ENCODE data around the gene MEI1.
"Not testable (repeated sequence)": the region's sequence is repeated elsewhere in the genome, so short reads cannot be mapped to it uniquely, and the experiment has no call there.

MEI1 gene

DNA sequence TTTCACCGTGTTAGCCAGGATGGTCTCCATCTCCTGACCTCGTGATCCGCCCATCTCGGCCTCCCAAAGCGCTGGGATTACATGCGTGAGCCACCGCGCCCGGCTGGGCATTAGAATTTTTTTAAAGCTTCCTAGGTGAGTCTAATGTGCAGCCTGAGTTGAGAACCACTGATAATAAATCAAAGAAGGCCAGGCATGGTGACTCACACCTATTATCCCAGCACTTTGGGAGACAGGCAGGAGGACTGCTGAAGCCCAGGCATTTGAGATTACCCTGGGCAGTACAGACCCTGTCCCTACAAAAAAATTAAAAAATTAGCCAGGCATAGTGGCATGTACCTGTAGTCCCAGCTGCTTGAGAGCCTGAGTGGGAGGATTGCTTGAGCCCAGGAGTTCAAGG, 13.7 kb downstream of the MEI1 start:
- no peak overlapping the region for H3K4me3 ChIP-seq (ENCODE audit: low read depth, low read length)
- DNase-seq (ENCODE audit: low read depth): no peak
- TF ChIP-seq, protein P1, sequence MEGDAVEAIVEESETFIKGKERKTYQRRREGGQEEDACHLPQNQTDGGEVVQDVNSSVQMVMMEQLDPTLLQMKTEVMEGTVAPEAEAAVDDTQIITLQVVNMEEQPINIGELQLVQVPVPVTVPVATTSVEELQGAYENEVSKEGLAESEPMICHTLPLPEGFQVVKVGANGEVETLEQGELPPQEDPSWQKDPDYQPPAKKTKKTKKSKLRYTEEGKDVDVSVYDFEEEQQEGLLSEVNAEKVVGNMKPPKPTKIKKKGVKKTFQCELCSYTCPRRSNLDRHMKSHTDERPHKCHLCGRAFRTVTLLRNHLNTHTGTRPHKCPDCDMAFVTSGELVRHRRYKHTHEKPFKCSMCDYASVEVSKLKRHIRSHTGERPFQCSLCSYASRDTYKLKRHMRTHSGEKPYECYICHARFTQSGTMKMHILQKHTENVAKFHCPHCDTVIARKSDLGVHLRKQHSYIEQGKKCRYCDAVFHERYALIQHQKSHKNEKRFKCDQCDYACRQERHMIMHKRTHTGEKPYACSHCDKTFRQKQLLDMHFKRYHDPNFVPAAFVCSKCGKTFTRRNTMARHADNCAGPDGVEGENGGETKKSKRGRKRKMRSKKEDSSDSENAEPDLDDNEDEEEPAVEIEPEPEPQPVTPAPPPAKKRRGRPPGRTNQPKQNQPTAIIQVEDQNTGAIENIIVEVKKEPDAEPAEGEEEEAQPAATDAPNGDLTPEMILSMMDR (IDR thresholded peaks at IDR 0.05; ENCODE audit: control insufficient read depth, extremely low read depth, insufficient read depth): no peak

DNA sequence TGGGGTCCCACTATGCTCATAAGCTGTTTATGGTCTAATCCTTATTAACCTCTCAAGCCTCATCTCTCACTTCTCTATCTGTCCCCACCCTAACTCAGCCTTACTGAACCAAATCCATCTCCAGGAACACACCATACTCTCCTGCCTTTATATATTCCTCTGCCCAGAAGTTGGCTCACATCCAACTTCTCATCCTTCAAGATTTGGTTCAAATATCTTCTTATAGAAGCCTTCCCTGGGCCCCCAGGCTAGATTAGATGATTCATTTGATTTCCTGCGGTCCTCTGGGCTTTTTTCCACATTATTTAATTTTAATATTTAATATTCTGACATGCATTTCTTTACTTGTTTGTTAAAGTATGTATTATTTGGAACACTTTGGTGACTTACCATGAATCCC, 23.2 kb downstream of the MEI1 start:
- no peak for DNase-seq (ENCODE audit: low read depth)
- H3K4me3 ChIP-seq (ENCODE audit: low read depth, low read length): no peak overlapping the region
- TF ChIP-seq, protein P1 (IDR thresholded peaks at IDR 0.05; ENCODE audit: control insufficient read depth, extremely low read depth, insufficient read depth): no peak

DNA sequence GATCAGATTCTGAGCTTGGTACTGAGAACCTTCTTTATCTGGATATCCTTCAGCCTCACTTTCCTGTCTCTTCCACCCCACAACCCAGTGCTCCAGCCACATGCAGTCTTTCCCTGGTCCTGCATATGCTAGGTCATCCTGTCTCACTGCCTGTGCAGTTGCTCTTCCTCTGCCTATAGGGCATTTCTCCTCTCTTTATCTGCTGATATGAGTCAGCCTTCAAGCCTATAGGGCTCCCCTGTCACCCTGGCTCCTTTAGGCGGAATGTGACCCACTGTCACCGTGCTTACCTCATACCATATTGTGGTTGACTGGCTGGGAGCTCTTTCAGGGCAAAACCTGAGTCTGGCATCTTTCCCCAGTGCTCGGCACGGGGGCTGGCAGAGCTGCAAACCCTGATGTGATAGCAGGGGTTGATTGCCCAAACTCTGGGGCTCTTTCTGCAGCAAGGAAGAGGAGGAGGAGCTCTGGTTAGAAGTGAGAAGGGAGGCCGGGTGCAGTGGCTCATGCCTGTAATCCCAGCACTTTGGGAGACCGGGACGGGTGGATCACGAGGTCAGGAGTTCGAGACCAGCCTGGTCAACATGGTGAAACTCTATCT, 26.3 kb downstream of the MEI1 start:
- no peak overlapping the region for H3K4me3 ChIP-seq (ENCODE audit: low read depth, low read length)
- no peak for DNase-seq (ENCODE audit: low read depth)
- TF ChIP-seq, protein P1 (IDR thresholded peaks at IDR 0.05; ENCODE audit: control insufficient read depth, extremely low read depth, insufficient read depth): no peak

DNA sequence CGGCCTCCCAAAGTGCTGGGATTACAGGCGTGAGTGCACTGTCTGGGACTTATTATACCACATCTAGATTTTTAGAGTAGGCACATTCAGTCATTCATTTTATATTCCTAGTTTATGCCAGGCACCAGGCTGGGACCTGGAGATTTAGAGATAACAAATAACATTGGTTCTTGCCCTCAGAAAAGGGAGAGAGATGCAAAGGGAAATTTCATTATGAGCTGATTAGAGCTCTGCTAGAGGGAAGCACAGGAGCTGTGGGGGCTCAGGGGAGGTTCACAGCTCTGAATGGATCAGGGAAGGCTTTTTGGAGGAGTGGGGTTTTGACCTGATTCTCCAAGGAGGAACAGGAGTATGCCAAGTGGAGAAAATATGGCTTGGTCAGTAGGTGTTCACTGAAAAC, 32.3 kb downstream of the MEI1 start:
- TF ChIP-seq, protein P1 (IDR thresholded peaks at IDR 0.05; ENCODE audit: control insufficient read depth, extremely low read depth, insufficient read depth): no peak
- no peak for DNase-seq (ENCODE audit: low read depth)
- no peak overlapping the region for H3K4me3 ChIP-seq (ENCODE audit: low read depth, low read length)

DNA sequence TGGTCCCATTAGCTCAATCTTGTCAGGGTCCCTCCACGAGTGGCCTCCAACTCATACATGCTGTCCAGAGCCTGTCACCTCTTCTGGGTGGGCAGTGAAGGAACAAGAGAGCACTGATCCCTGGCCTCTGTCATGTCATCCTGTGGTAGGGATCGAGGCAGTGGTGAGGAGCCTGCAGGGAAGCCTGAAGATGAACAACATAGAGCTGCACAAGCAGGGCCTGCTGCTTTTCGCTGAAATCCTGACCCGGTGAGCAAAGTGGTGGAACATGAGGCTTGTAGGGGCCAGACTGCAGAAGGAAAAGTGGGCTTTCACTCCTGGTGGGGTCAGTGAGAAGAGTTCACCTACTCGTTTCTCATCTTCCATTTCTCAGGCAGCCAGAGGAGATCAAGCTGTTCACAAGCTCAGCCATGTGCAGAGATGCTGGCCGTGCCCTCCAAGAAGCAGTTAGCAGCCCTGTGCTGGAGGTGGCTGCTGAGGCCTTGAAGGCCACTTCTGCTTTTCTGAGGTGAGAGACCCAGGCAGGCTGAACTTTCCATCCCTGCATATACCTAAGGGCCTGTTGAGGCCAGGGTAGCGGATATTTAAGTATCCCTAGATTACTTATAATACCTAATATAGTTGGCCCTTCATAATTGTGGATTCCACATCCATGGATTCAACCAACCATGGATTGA, 32.9 kb downstream of the MEI1 start:
- H3K4me3 ChIP-seq (ENCODE audit: low read depth, low read length): no peak overlapping the region
- TF ChIP-seq, protein P1 (IDR thresholded peaks at IDR 0.05; ENCODE audit: control insufficient read depth, extremely low read depth, insufficient read depth): no peak
- DNase-seq (ENCODE audit: low read depth): no peak

DNA sequence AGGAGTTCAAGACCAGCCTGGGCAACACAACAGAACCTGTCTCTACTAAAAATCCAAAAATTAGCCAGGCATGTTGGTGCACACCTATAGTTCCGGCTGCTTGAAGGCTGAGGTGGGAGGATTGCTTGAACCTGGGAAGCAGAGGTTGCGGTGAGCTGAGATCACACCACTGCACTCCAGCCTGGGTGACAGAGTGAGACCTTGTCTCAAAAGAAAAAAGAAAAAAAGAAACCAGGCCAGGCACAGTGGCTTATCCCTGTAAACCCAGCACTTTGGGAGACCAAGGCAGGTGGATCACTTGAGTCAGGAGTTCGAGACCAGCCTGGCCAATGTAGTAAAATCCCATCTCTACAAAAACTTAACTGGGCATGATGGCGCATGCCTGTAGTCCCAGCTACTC, 33.9 kb downstream of the MEI1 start:
- not testable (repeated sequence) for H3K4me3 ChIP-seq (ENCODE audit: low read depth, low read length); DNase-seq (ENCODE audit: low read depth)

DNA sequence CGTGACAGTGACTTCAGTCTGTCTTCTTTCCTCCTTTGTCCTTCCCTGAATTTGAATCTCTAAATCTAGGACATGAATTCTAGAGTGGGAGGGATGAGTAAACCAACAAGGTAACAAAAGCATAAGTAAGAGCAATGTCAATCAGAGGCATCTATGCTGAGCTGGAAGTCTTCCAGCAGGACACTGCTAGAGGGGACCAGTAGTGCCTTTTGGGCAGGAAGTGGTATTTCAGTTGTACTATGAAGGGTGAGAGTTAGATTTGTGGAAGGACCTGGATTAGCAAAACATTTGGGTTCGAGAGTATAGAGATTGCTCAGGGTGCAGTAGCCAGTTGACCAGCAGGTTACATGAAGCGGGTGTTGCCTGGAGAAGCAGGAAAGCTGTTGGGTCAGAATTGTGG, 40.3 kb downstream of the MEI1 start:
- TF ChIP-seq, protein P1 (IDR thresholded peaks at IDR 0.05; ENCODE audit: control insufficient read depth, extremely low read depth, insufficient read depth): no peak
- no peak overlapping the region for H3K4me3 ChIP-seq (ENCODE audit: low read depth, low read length)
- no peak for DNase-seq (ENCODE audit: low read depth)
